ENCODE results near the gene C3.

C3 gene

DNA sequence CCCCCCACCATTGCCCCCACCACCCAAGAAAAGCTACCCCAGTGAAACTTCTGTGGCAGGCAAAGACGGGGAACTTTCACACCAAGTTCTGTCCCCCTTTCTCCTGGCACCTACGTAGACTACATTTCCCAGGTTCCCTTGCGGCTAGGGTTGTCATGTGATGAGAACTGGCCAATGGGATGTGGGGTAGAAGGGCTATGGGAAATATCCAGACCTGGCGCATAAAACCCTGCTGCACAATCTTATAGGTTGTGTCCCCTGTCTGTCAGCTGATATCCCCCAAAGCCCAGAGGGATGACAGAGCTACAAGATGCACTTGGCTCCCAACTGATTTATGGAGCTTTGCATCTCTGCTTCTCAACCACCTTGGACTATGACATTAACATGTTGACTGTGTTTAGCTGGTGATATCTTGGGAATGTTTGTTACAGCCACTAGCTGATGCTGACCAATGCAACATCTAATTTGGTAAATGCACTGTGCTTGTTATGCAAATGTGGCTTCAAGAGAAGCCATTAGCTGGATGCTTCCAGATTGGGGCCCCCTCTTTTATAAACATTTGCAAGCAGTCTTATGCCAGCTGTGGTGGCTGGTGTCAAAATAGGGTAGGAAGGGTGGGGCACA is 40.7 kb upstream of the C3 start:
- H3K4me2 ChIP-seq, result no peak overlapping the region
- peaks cover 12% of the 10 kb centered on the region; the same call in 1 of the 2 replicates for H3K79me2 ChIP-seq (ENCODE audit: insufficient read depth, low read depth)
- no peaks in the 10 kb centered on the region for H3K36me3 ChIP-seq (ENCODE audit: insufficient read depth)
- no peaks in the 10 kb centered on the region for H3K27me3 ChIP-seq (ENCODE audit: insufficient read depth, low read depth)
- H4K20me1 ChIP-seq (ENCODE audit: insufficient read depth), result no peaks in the 10 kb centered on the region
- H3K27ac ChIP-seq, result no peak overlapping the region
- no peak overlapping the region for H3K9ac ChIP-seq
- no peak overlapping the region for H3K4me3 ChIP-seq (IDR thresholded peaks at IDR 0.05; ENCODE audit: insufficient read depth, low read depth, low read length)
- H3K4me1 ChIP-seq (ENCODE audit: low read depth, poor library complexity, severe bottlenecking), result peaks cover 19% of the 10 kb centered on the region
- TF ChIP-seq, protein P1, sequence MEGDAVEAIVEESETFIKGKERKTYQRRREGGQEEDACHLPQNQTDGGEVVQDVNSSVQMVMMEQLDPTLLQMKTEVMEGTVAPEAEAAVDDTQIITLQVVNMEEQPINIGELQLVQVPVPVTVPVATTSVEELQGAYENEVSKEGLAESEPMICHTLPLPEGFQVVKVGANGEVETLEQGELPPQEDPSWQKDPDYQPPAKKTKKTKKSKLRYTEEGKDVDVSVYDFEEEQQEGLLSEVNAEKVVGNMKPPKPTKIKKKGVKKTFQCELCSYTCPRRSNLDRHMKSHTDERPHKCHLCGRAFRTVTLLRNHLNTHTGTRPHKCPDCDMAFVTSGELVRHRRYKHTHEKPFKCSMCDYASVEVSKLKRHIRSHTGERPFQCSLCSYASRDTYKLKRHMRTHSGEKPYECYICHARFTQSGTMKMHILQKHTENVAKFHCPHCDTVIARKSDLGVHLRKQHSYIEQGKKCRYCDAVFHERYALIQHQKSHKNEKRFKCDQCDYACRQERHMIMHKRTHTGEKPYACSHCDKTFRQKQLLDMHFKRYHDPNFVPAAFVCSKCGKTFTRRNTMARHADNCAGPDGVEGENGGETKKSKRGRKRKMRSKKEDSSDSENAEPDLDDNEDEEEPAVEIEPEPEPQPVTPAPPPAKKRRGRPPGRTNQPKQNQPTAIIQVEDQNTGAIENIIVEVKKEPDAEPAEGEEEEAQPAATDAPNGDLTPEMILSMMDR (conservative IDR thresholded peaks at IDR 0.05; ENCODE audit: low read depth, low read length), result no peak
- no peak overlapping the region for H2AFZ ChIP-seq (ENCODE audit: low read depth)

GRCh38 chr19:6760606-6761005 is 40.2 kb upstream of the C3 start:
- no peak overlapping the region for H2AFZ ChIP-seq (ENCODE audit: low read depth)
- no peaks in the 10 kb centered on the region for H3K27me3 ChIP-seq (ENCODE audit: insufficient read depth, low read depth)
- no peaks in the 10 kb centered on the region for H4K20me1 ChIP-seq (ENCODE audit: insufficient read depth)
- no peak overlapping the region for H3K4me3 ChIP-seq (IDR thresholded peaks at IDR 0.05; ENCODE audit: insufficient read depth, low read depth, low read length)
- H3K79me2 ChIP-seq (ENCODE audit: insufficient read depth, low read depth), result peaks cover 6% of the 10 kb centered on the region; the same call in 1 of the 2 replicates
- no peaks in the 10 kb centered on the region for H3K36me3 ChIP-seq (ENCODE audit: insufficient read depth)
- H3K27ac ChIP-seq, result no peak overlapping the region
- TF ChIP-seq, protein P1 (conservative IDR thresholded peaks at IDR 0.05; ENCODE audit: low read depth, low read length), result no peak
- H3K4me1 ChIP-seq (ENCODE audit: low read depth, poor library complexity, severe bottlenecking), result peaks cover 14% of the 10 kb centered on the region
- H3K9ac ChIP-seq, result no peak overlapping the region
- H3K4me2 ChIP-seq, result no peak overlapping the region

DNA sequence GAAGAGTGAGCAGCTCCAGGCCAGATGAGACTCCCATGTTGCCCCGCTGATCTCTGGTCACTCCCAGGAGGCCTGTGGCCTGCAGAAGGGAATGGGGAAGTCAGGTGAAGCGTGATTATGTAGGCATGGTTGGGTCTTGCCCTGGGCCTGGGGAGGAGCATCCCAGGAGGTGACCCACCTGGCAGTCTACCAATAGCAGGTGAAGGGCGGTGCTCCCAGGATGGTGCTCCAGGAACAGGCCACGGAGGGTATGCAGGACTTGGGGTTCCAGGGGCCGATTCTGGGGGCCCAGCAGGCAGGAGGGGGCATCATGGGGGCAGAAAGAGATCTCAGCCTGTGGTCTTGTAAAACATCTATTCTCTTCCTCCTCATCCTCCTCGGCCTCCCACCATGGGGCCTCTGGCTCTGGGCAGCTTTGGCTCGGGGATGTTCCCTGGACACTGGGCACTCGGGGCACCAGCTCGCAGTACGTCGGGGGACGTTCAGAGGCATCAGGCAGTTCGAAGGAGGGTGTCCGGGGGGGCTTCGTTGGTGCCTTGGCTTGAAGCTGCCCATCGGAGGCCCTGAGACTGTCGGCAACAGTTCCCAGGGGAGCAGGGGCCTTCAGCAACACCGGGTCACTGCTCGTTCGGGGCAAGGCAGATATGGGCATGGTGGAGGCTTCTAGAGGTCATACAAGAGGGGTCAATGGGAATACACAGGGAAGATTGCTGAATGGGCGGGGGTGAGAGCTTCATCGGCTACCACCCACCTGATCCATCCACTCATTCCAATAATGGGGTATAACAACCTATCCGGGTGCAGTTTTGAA is 34.4 kb upstream of the C3 start:
- Histone ChIP-seq H3K27ac (no peak overlapping the region), H3K36me3 (ENCODE audit: insufficient read depth) (0 out of 2 replicates have a peak, but pooled peaks cover 5% of the 10 kb centered on the region), H3K4me2 (no peak overlapping the region), H4K20me1 (ENCODE audit: insufficient read depth) (no peaks in the 10 kb centered on the region), H3K79me2 (ENCODE audit: insufficient read depth, low read depth) (no peaks in the 10 kb centered on the region), H3K9ac (no peak overlapping the region), H3K4me1 (ENCODE audit: low read depth, poor library complexity, severe bottlenecking) (peaks cover 8% of the 10 kb centered on the region), H2AFZ (ENCODE audit: low read depth) (no peak overlapping the region), H3K4me3 (IDR thresholded peaks at IDR 0.05; ENCODE audit: insufficient read depth, low read depth, low read length) (no peak overlapping the region), H3K27me3 (ENCODE audit: insufficient read depth, low read depth) (no peaks in the 10 kb centered on the region)
- TF ChIP-seq, protein P1 (conservative IDR thresholded peaks at IDR 0.05; ENCODE audit: low read depth, low read length), result no peak

DNA sequence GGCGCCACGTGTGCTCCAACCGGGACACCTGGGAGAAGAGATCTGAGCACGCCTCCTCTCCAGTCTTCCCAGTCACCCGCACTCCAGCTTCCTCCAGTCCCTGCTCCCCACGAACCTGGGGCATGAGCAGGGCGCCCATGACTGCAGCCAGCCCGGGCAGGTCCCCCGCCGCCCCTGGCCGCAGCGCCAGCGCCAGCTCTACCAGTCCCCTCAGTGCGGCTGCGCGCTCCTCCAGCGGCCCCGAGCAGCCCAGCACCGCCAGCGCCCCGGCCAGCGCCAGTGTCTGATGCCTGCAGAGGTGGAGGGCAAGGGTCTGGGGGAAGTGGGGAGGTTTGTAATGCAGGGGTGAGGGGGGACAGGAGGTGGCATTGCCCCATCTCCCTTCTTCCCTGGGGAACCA is 33.7 kb upstream of the C3 start:
- H3K27ac ChIP-seq, result no peak overlapping the region
- peaks cover 8% of the 10 kb centered on the region for H3K4me1 ChIP-seq (ENCODE audit: low read depth, poor library complexity, severe bottlenecking)
- TF ChIP-seq, protein P1 (conservative IDR thresholded peaks at IDR 0.05; ENCODE audit: low read depth, low read length), result no peak
- no peak overlapping the region for H2AFZ ChIP-seq (ENCODE audit: low read depth)
- no peaks in the 10 kb centered on the region for H3K27me3 ChIP-seq (ENCODE audit: insufficient read depth, low read depth)
- no peak overlapping the region for H3K4me2 ChIP-seq
- H3K9ac ChIP-seq, result no peak overlapping the region
- 0 out of 2 replicates have a peak, but pooled peaks cover 5% of the 10 kb centered on the region for H3K36me3 ChIP-seq (ENCODE audit: insufficient read depth)
- H4K20me1 ChIP-seq (ENCODE audit: insufficient read depth), result no peaks in the 10 kb centered on the region
- no peaks in the 10 kb centered on the region for H3K79me2 ChIP-seq (ENCODE audit: insufficient read depth, low read depth)
- no peak overlapping the region for H3K4me3 ChIP-seq (IDR thresholded peaks at IDR 0.05; ENCODE audit: insufficient read depth, low read depth, low read length)
